ENCODE results near the gene MAML2. TPM values are rescaled to one million over a fixed set of nuclear protein-coding genes. Genes with fewer than 3 reads are reported as not detected.

Gene MAML2
- total and polyA plus RNA-seq, 4 donors = 0.56 to 2.1 (median 1.4) TPM

- Histone ChIP-seq H3K27me3 (ENCODE audit: control insufficient read depth in 4 of 4, insufficient read depth in 4 of 4, low read length in 3 of 4) (no peaks in the 10 kb centered on the region), H3K4me1 (ENCODE audit: control insufficient read depth in 4 of 4, insufficient read depth in 4 of 4, low read length in 3 of 4) (peaks cover 0 to 2% (median 0%) of the 10 kb centered on the region in 4 donors), H3K36me3 (ENCODE audit: control insufficient read depth in 4 of 4, insufficient read depth in 3 of 4, low read depth in 1 of 4, low read length in 3 of 4) (no peaks in the 10 kb centered on the region), H3K9ac (ENCODE audit: low read depth in 1 of 2, low read length in 2 of 2) (no peak overlapping the region), H3K27ac (ENCODE audit: low read depth in 1 of 2, low read length in 2 of 2) (no peak overlapping the region), H3K4me3 (ENCODE audit: low read depth in 1 of 3, low read length in 3 of 3) (no peak overlapping the region), H3K9me3 (ENCODE audit: control insufficient read depth in 4 of 4, low read length in 3 of 4) (no peaks in the 10 kb centered on the region)
- 91% methylated on average over 1 of the region's 1 CpG for WGBS
- TF ChIP-seq YY1 (IDR thresholded peaks at IDR 0.05) (no peak), REST (IDR thresholded peaks at IDR 0.05) (no peak), FOXA1 (IDR thresholded peaks at IDR 0.05) (no peak), HNF4G (IDR thresholded peaks at IDR 0.05) (no peak), RXRA (IDR thresholded peaks at IDR 0.05) (no peak), FOXA2 (IDR thresholded peaks at IDR 0.05) (no peak), RAD21 (IDR thresholded peaks at IDR 0.05) (no peak), JUND (IDR thresholded peaks at IDR 0.05) (no peak), HNF4A (conservative IDR thresholded peaks at IDR 0.05) (no peak), TAF1 (conservative IDR thresholded peaks at IDR 0.05) (no peak), MAX (IDR thresholded peaks at IDR 0.05) (no peak), NR2F2 (IDR thresholded peaks at IDR 0.05) (no peak), ATF3 (IDR thresholded peaks at IDR 0.05) (no peak), SP1 (IDR thresholded peaks at IDR 0.05) (no peak), ZBTB33 (IDR thresholded peaks at IDR 0.05) (no peak), EGR1 (IDR thresholded peaks at IDR 0.05; ENCODE audit: low read depth in 2 of 2) (no peak)
- DNase-seq (ENCODE audit: low spot score) = no peak
These were observed 190.4 kb downstream of the MAML2 start for GRCh38 chr11:96152623-96153022.

GRCh38 chr11:96151501-96151900 lies 191.5 kb downstream of the MAML2 start:
- 92% methylated on average over 3 of the region's 3 CpGs for WGBS
- peaks cover 0 to under 1% (median 0%) of the 10 kb centered on the region in 4 donors for H3K4me1 ChIP-seq (ENCODE audit: control insufficient read depth in 4 of 4, insufficient read depth in 4 of 4, low read length in 3 of 4)
- TF ChIP-seq TAF1 (conservative IDR thresholded peaks at IDR 0.05) (no peak), FOXA1 (IDR thresholded peaks at IDR 0.05) (no peak), FOXA2 (IDR thresholded peaks at IDR 0.05) (no peak), REST (IDR thresholded peaks at IDR 0.05) (no peak), EGR1 (IDR thresholded peaks at IDR 0.05; ENCODE audit: low read depth in 2 of 2) (no peak), MAX (IDR thresholded peaks at IDR 0.05) (no peak), NR2F2 (IDR thresholded peaks at IDR 0.05) (no peak), CTCF (IDR thresholded peaks at IDR 0.05; ENCODE audit: low read depth, low read length, missing input control) (no peak), ATF3 (IDR thresholded peaks at IDR 0.05) (no peak), RXRA (IDR thresholded peaks at IDR 0.05) (no peak), ZBTB33 (IDR thresholded peaks at IDR 0.05) (no peak), YY1 (IDR thresholded peaks at IDR 0.05) (no peak), SP1 (IDR thresholded peaks at IDR 0.05) (no peak), RAD21 (IDR thresholded peaks at IDR 0.05) (no peak), JUND (IDR thresholded peaks at IDR 0.05) (no peak)

More at GRCh38 chr11:96151501-96151900, 191.5 kb downstream of the MAML2 start:
- Histone ChIP-seq H3K9me3 (ENCODE audit: control insufficient read depth in 4 of 4, low read length in 3 of 4) (no peaks in the 10 kb centered on the region), H3K27me3 (ENCODE audit: control insufficient read depth in 4 of 4, insufficient read depth in 4 of 4, low read length in 3 of 4) (no peaks in the 10 kb centered on the region), H3K4me3 (ENCODE audit: low read depth in 1 of 3, low read length in 3 of 3) (no peak overlapping the region), H3K27ac (ENCODE audit: low read depth in 1 of 2, low read length in 2 of 2) (no peak overlapping the region), H3K36me3 (ENCODE audit: control insufficient read depth in 4 of 4, insufficient read depth in 3 of 4, low read depth in 1 of 4, low read length in 3 of 4) (no peaks in the 10 kb centered on the region), H3K9ac (ENCODE audit: low read depth in 1 of 2, low read length in 2 of 2) (no peak overlapping the region)
- DNase-seq (ENCODE audit: low spot score) = no peak

Data from liver (tissue), 9 donors.